OCI-LY7 (cell line): Measurements from ENCODE around the gene AKAP12. TPM values are rescaled to one million over a fixed set of nuclear protein-coding genes. Genes with fewer than 3 reads are reported as not detected.

Experiments used
- BruUV-seq: library from RNA; stranded (reverse); fragments of 400-500 nt; replicated peaks from 2 replicates; lab custom pipeline; 2021; lab: Mats Ljungman, UMichigan
- CTCF ChIA-PET: fragments of 300-600 bp; sonication (Branson Sonifier 250); formaldehyde crosslinking; loops from one replicate; lab custom pipeline; 2022; ENCODE audit warnings: antibody characterized with exemption; ENCODE audit not compliant: unreplicated experiment; lab: Charles Lee
- POLR2A ChIA-PET: fragments of 300-600 bp; sonication (Branson Sonifier 250); formaldehyde crosslinking; loops from one replicate; lab custom pipeline; 2022; ENCODE audit warnings: antibody characterized with exemption; lab: Charles Lee
- DNase-seq: peaks from one replicate; pipeline ENCODE4 v3.0.0-alpha.2; 2015; ENCODE audit warnings: low spot score
- H2AFZ ChIP-seq: fragments of 200-600 bp; sonication (generic), shearing (Covaris generic); 2 replicates; pipeline ENCODE4 v1.6.1; 2014; ENCODE audit warnings: mild to moderate bottlenecking, antibody characterized with exemption, low read length, moderate library complexity
- H3K27ac ChIP-seq: fragments of 200-600 bp; sonication (generic); 2 replicates; pipeline ENCODE4 v1.5.1; 2014; ENCODE audit warnings: mixed run types, low read depth, mild to moderate bottlenecking, moderate library complexity, low read length, inconsistent platforms; ENCODE audit not compliant: poor library complexity, severe bottlenecking
- H3K36me3 ChIP-seq: fragments of 200-600 bp; sonication (generic); 2 replicates; pipeline ENCODE4 v1.6.1; 2014; ENCODE audit warnings: mild to moderate bottlenecking, antibody characterized with exemption, low read length, moderate library complexity, mixed read lengths; ENCODE audit not compliant: insufficient read depth
- H3K4me1 ChIP-seq: fragments of 200-600 bp; sonication (generic); 2 replicates; pipeline ENCODE4 v1.5.1; 2014; ENCODE audit warnings: mild to moderate bottlenecking, low read length; ENCODE audit not compliant: insufficient read depth, poor library complexity, severe bottlenecking
- H3K4me2 ChIP-seq: fragments of 200-600 bp; sonication (generic); 2 replicates; pipeline ENCODE4 v1.6.1; 2014; ENCODE audit warnings: mild to moderate bottlenecking, low read length
- H3K4me3 ChIP-seq: fragments of 200-600 bp; sonication (generic); 2 replicates; pipeline ENCODE4 v1.5.1; 2014; ENCODE audit warnings: mild to moderate bottlenecking, low read depth, low read length; ENCODE audit not compliant: poor library complexity, severe bottlenecking
- H3K79me2 ChIP-seq: fragments of 200-600 bp; sonication (generic); 2 replicates; pipeline ENCODE4 v1.6.1; 2016; ENCODE audit warnings: low read depth, mild to moderate bottlenecking, low read length, moderate library complexity, mixed read lengths; ENCODE audit not compliant: insufficient read depth
- H3K9me2 ChIP-seq: fragments of 200-600 bp; sonication (generic); 2 replicates; pipeline ENCODE4 v1.6.1; 2016; ENCODE audit warnings: mild to moderate bottlenecking, low read length, mixed read lengths; ENCODE audit not compliant: insufficient read depth
- H3K9me3 ChIP-seq: fragments of 200-600 bp; sonication (generic); 2 replicates; pipeline ENCODE4 v1.6.1; 2014; ENCODE audit warnings: mild to moderate bottlenecking, mixed run types, low read length, mixed read lengths
- H4K20me1 ChIP-seq: fragments of 200-600 bp; sonication (generic); 2 replicates; pipeline ENCODE4 v1.6.1; 2014; ENCODE audit warnings: mild to moderate bottlenecking, antibody characterized with exemption, low read length, moderate library complexity, mixed read lengths; ENCODE audit not compliant: insufficient read depth
- CTCF ChIP-seq: fragments of 200-600 bp; sonication (generic); conservative IDR thresholded peaks from 2 replicates; pipeline ENCODE4 v1.5.1; 2014; ENCODE audit warnings: mild to moderate bottlenecking, antibody characterized with exemption, low read length, moderate library complexity, mixed read lengths
- EZH2phosphoT487 ChIP-seq: fragments of 200-600 bp; sonication (generic); IDR thresholded peaks from 2 replicates; pipeline ENCODE4 v1.6.1; 2018; ENCODE audit warnings: low read depth, borderline replicate concordance, mild to moderate bottlenecking, mixed run types, antibody characterized with exemption, low read length, moderate library complexity, mixed read lengths
- intact Hi-C: fragments of 100-400 bp; cut with micrococcal nuclease; formaldehyde crosslinking; loops from one replicate; pipeline ENCODE4 v1.10.0; 2022; ENCODE audit not compliant: unreplicated experiment
- total RNA-seq, 2 experiments: library from RNA; depleted of rRNA in 1 of 2; stranded (reverse); fragments of >200 nt in 1 of 2; shearing (Covaris generic) in 1 of 2; gene quantifications; 2 replicates each; pipeline ENCODE4 v1.2.3, GENCODE V29; 2014 to 2022

The AKAP12 gene
- total RNA-seq, 2 experiments from 2014 or later, result 0.23 TPM; not detected in 1

GRCh38 chr6:151255811-151256210, 16.0 kb downstream of the AKAP12 start:
- no peak overlapping the region for H3K4me2 ChIP-seq
- no TSS peak for BruUV-seq
- no peaks in the 10 kb centered on the region for H3K9me2 ChIP-seq
- H3K36me3 ChIP-seq, result no peaks in the 10 kb centered on the region
- H3K79me2 ChIP-seq, result no peaks in the 10 kb centered on the region
- intact Hi-C loops, result no loop called here
- no peaks in the 10 kb centered on the region for H3K9me3 ChIP-seq
- H3K4me3 ChIP-seq, result no peak overlapping the region
- TF ChIP-seq CTCF, result no peak
- no peak for TF ChIP-seq EZH2phosphoT487
- no peaks in the 10 kb centered on the region for H4K20me1 ChIP-seq
- CTCF ChIA-PET, result no interaction called here
- POLR2A ChIA-PET, result no interaction called here
- DNase-seq, result no peak
- no peak overlapping the region for H2AFZ ChIP-seq
- H3K27ac ChIP-seq, result no peak overlapping the region
- no peaks in the 10 kb centered on the region for H3K4me1 ChIP-seq

GRCh38 chr6:151257985-151258445, 18.2 kb downstream of the AKAP12 start:
- Histone ChIP-seq H3K36me3 (no peaks in the 10 kb centered on the region), H3K27ac (no peak overlapping the region), H2AFZ (no peak overlapping the region), H3K9me2 (no peaks in the 10 kb centered on the region), H4K20me1 (no peaks in the 10 kb centered on the region), H3K79me2 (no peaks in the 10 kb centered on the region), H3K9me3 (no peaks in the 10 kb centered on the region), H3K4me2 (no peak overlapping the region), H3K4me1 (no peaks in the 10 kb centered on the region), H3K4me3 (no peak overlapping the region)
- CTCF ChIA-PET, result no interaction called here
- no peak for DNase-seq
- TF ChIP-seq CTCF, result no peak
- TF ChIP-seq EZH2phosphoT487, result no peak
- intact Hi-C loops, result no loop called here
- POLR2A ChIA-PET, result interaction anchor here (0.7 kb wide), 1 partner anchor 46 kb away, joined by 3 read pairs; no protein-coding TSS in a partner anchor
- BruUV-seq, result no TSS peak

- Histone ChIP-seq H4K20me1 (no peaks in the 10 kb centered on the region), H3K79me2 (no peaks in the 10 kb centered on the region), H3K27ac (no peak overlapping the region), H3K9me3 (no peaks in the 10 kb centered on the region), H3K9me2 (no peaks in the 10 kb centered on the region), H3K36me3 (no peaks in the 10 kb centered on the region), H3K4me1 (no peaks in the 10 kb centered on the region), H3K4me2 (no peak overlapping the region), H2AFZ (no peak overlapping the region), H3K4me3 (no peak overlapping the region)
- ChIA-PET POLR2A (no interaction called here), CTCF (no interaction called here)
- TF ChIP-seq EZH2phosphoT487 (no peak), CTCF (no peak)
- DNase-seq, result no peak
- intact Hi-C loops, result no loop called here
- no TSS peak for BruUV-seq
Observed at GRCh38 chr6:151260205-151260604, 20.4 kb downstream of the AKAP12 start.
